ENCODE data around the gene RND1.
"Not testable (repeated sequence)": the region's sequence is repeated elsewhere in the genome, so short reads cannot be mapped to it uniquely, and the experiment has no call there.

Gene RND1

DNA sequence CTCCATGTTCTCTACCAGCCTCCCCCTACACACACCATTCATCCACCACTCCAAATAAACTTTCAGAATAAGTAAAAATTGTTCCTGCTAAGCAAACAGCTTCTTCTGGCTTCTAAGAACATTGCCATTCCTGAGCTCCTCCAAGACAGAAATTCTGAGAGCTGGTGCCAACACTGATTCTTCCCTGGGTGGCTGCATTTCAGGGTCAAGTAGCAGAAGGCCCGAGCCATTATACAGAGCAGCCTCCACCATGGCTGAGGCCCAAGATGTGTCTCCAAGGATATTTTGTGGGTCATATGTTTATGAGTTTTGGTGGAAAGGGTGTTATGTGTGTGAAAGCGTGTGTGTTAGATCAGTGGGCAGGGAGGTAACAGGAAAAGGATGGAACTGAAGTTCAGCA lies 3.5 kb upstream of the RND1 start:
- H3K27ac ChIP-seq: no peak overlapping the region
- no peak for DNase-seq (ENCODE audit: low read depth, low spot score)

DNA sequence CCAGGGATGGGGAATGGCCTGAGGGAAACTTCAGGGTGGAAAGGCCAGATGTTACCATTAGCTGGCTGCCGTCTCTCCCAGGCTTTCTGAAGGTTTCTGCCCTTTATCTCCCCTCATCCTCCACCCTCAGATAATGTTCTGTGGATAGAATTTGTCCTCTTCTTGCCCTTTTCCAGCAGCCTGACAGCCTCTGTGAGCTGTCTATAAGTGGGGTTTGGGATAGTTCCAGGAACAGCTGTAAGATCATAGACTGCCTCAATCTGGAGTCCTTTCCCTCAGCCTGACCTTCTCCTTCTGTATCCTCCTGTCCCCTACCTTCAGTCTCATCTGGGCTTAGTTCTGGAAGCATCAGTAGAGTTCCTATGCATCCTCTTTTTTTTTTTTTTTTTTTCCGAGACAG lies 2.8 kb upstream of the RND1 start:
- H3K27ac ChIP-seq: no peak overlapping the region
- no peak for DNase-seq (ENCODE audit: low read depth, low spot score)

DNA sequence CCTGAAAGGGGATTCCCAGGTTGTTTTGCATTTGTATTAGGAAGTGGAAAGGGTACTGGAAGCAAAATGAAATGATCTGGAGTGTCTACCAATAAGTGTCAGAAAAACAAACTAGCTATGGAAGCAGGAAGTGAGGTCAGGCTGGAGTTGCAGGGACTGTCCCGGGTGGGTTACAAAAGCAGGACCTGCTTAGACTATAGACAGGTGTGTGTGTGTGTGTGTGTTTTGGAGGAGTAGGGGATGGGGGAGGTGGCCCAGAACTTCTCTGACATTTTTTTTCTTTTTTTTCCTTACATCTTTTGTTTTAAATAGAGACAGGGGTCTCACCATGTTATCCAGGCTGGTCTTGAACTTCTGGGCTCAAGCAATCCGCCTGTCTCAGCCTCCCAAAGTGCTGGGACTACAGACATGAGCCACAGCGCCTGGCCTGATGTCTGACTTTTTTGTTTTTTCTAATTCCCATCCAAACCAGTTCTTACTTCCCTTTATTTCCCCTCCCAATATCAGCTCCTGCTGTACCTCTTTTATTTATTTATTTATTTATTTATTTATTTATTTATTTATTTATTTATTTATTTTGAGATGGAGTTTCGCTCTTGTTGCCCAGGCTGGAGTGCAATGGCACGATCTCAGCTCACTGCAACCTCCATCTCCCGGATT lies 512 bp upstream of the RND1 start:
- DNase-seq (ENCODE audit: low read depth, low spot score): no peak
- peak overlapping the region; percentile 78 for H3K27ac ChIP-seq

DNA sequence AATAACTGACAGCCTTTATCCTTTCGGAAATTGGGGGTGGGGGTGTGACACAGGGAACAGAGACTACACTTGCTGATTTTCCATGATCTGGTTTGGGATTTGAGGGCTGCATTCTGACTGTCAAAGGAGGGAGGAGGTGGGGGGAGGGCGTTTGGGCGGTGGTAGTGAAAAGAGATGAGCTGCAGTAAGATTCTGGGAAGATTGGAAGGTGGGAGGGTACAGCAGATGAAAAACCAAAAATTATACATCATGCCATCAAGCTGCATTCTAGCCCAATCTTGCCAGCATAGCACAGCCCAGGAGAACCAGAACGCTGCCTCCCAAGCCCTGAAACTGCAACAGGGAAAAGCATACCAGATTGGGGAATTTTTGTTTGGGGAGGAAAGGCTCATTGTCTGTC lies 2.4 kb downstream of the RND1 start:
- DNase-seq (ENCODE audit: low read depth, low spot score): no peak

DNA sequence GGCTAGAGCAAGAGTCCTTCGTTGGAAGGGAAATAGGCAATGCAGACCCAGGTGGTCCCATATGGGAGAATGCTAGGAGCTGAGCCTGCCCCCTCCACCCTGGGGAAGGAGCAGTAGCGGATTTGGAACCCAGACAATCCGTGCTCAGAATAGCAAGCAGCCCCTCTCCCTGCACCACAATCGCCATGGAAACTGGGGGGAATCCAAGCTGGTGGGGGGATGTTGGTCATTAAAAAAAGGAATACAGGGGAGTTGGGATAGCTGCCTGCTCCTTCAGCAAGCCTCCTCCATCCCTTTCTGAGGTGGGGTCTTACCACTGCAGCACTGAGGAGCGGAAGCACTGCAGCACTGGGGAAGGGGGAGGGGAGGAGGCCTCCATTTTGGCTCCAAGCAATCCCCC lies 2.9 kb downstream of the RND1 start:
- no peak overlapping the region for H3K27ac ChIP-seq
- DNase-seq (ENCODE audit: low read depth, low spot score): no peak

More for the DNA sequence above, 2.4 kb downstream of the RND1 start:
- H3K27ac ChIP-seq: no peak overlapping the region

DNA sequence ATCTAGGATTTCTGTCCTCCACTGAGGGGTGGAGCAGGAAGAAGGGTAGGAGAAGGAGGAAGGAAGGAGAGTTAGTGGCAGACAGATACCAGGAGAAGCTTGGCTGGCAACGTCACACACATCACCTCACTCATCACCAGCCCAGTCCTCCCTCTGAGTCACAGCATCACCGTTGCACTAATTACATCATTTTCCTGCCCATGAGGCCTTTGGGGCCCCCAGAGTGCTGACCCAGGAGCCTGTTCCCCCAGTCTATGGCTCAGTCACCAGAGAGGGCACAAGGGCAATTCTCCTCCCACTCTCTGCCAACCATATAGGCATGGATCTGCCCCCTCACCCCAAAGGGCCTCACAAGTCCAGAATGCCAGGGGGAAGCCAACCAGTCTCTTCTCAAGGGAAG lies 4.6 kb downstream of the RND1 start:
- no peak for DNase-seq (ENCODE audit: low read depth, low spot score)
- peak overlapping the region; percentile 71 for H3K27ac ChIP-seq

DNA sequence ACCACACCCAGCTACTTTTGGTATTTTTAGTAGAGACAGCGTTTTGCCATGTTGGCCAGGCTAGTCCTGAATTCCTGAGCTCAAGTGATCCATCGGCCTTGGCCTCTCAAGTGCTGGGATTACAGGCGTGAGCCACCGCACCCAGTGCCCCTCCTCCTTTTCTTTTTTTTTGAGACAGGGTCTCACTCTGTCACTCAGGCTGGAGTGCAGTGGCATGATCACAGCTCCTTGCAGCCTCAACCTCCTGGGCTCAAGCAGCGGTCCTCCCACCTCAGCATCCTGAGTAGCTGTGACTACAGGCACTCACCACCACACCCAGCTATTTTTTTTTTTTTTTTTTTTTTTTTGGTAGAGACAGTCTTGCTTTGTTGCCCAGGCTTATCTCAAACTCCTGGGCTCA lies 5.4 kb downstream of the RND1 start:
- not testable (repeated sequence) for DNase-seq (ENCODE audit: low read depth, low spot score)
- peak overlapping the region; percentile 71 for H3K27ac ChIP-seq

DNA sequence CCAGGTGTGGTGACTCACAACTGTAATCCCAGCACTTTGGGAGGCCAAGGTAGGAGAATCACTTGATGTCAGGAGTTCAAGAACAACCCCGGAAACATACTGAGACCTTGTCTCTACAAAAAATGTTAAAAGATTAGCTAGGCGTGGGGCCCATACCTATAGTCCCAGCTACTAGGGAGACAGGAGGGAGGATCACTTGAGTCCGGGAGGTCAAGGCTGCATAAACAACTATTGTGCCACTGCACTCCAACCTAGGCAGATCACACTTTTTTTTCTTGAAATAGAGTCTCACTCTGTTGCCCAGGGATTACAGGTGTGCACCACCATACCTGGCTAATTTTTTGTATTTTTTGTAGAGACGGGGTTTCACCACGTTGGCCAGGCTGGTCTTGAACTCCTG lies 6.1 kb downstream of the RND1 start:
- DNase-seq (ENCODE audit: low read depth, low spot score): no peak
- H3K27ac ChIP-seq: no peak overlapping the region

DNA sequence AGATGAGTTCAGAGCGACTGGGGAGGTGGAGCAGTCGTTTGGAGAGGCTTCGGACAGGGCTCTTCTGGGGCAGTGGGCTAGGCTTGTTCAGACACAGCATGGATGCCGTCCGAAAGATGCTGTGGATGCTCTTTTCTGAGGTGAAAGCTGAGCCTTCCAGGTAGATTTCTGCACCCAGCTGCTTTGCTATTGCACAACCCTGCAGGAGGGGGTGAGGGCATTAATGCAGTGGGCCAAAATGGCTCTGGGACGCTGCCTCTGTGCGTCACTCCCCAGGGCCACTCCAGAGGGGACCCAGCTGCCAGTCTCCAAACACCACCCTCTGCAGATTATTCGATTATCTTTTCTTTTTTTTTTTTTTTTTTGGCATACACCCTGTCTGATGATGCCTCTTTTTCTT lies 7.6 kb downstream of the RND1 start:
- H3K27ac ChIP-seq: no peak overlapping the region
- DNase-seq (ENCODE audit: low read depth, low spot score): no peak

DNA sequence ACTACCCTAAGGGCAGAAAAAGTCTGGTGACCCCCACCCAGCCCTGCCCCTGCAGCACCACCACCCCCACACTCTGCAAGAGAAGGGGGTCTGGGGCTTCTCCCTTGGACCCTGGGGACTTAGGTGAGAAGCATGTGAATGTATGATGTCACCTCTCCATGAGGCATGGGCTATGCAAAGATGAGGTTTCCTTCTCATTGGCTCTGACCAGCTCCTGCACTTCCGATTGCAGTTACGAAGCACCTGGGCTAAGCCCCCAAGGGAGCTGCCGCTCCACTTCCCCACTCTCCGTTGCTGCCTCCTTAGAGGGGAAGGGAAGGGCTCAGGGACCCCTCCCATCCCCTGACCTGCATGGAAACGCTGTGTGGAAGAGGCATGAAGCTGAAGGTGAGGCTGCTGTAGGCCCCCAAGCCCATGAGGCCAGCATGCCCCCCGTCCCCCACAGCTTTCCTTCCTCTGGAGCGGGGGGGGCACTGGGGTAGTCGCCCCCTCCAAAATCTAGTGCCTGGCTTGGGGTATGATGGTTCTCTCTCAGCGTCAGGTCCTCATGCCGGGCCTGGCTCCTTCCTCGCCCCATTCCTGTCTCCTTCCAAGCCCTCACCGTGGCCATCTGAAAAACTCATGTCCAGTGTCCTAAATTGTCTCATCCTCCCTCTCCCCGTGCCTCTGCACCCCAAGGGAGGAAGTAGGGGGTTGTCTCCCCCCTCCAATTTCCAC lies 8.2 kb downstream of the RND1 start:
- DNase-seq (ENCODE audit: low read depth, low spot score): no peak

DNA sequence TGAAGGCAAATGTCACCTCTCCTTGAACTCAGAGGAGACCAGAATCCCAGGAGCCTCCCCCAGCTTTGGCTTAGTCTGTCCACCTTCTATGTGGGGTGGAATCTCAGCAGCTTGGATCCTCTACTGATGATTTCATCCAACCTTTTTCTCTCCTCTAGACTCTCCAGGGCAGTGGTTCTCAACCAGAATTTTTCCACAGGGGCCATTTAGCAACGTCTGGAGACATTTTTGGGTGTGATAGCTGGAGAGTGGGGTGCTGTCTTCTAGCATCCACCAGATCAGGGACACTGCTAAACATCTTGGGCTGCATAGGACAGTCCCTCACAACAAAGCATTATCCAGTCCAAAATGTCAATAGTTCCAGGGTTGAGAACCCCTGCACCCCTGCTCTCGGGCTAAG lies 9.3 kb downstream of the RND1 start:
- H3K27ac ChIP-seq: no peak overlapping the region
- no peak for DNase-seq (ENCODE audit: low read depth, low spot score)

More for the DNA sequence above, 8.2 kb downstream of the RND1 start:
- no peak overlapping the region for H3K27ac ChIP-seq

DNA sequence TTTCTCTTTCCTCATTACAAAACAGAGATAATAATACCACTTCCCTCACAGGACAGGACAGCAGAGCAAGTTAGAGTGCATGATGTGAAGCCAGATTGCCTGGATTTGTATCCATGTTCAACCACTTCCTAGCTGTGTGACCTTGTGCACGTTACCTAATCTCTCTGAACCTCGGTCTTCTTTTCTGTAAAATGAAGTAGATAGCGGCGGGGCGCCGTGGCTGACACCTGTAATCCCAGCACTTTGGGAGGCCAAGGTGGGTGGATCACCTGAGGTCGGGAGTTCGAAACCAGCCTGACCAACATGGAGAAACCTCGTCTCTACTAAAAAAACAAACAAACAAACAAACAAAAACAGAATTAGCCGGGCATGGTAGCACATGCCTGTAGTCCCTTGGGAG lies 10.7 kb downstream of the RND1 start:
- H3K27ac ChIP-seq; DNase-seq (ENCODE audit: low read depth, low spot score): not testable (repeated sequence)

DNA sequence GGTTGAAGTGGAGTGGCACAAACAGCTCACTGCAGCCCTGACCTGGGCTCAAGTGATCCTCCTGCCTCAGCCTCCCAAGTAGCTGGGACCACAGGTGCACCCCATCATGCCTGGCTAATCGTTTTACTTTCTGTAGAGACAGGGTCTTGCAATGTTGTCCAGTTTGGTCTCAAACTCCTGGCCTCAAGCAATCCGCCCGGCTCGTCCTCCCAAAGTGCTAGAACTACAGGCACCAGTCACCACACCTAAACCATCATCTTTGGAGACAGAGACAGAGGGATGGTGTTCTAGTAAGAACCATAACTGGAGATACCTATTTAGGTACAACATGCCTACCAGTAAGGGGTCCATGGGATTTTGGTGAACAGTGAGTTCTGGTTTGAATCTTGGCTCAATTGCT lies 11.2 kb downstream of the RND1 start:
- DNase-seq (ENCODE audit: low read depth, low spot score): no peak
- no peak overlapping the region for H3K27ac ChIP-seq

DNA sequence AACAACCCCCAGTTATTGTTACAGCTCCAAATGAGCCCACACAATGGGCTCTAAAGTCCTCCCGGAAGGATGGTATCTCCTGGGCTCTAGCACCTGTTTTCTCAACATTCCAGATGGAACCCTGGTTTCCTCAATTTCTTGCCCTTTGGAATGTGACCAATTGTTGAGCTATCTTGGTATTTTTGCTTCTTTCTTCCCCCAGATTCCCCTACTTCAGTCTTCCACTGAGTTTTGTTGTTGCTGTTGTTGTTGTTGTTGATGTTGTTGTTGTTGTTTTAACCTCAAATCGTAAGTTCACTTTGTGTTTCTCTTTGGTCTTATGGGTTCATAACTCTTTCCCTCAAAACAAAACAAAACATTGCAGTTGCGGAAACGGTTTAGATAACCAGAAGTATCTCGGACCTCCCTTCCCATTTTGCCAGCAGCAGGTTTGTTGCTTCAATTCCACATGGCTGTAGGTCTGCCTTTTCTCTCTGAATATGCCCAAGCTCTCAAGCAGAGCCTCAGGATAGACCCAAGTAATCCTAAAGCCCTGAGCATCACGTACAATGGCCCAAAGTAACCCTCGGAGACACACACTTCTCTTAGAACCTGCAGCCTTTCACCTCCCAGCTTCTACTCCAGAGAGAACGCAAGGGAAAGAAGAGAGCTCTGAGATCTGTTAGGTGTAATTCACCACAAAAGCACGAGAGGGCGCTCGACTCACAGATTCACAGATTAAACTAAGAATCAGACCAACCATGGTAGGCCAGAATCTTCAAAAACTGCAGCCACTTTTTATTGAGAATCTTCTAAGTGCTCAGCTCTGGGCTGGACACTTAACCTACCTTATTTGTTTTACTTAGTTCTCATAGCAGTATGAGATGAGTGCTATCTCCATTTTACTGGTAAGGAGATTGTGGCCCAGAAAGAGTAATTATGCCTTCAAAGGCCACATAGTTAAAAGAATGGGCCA lies 12.7 kb downstream of the RND1 start:
- DNase-seq (ENCODE audit: low read depth, low spot score): no peak
- peak overlapping the region; percentile 56 for H3K27ac ChIP-seq

DNA sequence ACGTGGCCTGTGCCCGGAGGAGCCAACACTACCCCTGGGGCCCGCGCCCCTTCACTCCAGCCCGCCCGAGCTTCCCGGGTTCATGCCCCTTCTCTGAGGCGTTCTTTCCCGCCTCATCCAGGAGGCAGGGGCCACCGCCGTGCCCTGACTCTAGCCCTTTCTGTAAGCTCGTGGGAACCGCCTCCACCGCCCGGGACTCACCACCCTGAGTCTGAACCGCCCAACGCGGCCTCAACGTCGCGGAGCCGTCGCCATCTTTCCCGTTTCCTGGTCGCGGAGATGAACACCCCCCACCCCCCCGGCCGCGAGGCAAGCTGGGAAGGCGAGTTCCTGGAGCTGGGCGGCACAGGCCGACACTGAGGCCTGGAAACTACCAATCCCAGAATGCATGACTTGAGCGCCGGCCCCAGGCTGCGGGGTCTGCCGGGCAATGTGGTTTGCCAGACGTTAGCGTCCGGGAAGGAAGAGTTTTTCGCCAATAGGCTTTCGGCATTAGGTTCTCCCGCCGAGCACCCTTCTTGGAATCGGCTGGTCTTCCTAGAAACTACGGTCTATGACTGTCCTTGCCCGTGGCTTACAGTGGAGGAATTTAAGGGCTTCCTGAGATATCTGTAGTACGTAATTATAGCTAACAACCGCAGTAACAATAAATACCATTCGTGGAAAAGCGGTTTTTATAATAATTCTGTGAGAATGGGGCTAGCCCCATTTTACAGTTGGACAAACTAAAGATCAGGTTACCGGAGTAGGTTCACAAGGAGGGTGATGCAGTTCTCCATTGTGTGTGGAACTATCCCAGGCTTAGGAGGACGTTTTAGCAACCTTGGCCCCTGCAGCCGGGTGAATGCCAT lies 13.6 kb downstream of the RND1 start, which contains the start of gene DDX23:
Gene DDX23 (minus strand): TSS at position 281 of the 851 bp plus-strand sequence. CDS start 6,381 bp downstream, outside the sequence.
- peak; percentile 81 for DNase-seq (ENCODE audit: low read depth, low spot score)
- peak within 1 kb of the TSS; percentile 56 for H3K27ac ChIP-seq

DNA sequence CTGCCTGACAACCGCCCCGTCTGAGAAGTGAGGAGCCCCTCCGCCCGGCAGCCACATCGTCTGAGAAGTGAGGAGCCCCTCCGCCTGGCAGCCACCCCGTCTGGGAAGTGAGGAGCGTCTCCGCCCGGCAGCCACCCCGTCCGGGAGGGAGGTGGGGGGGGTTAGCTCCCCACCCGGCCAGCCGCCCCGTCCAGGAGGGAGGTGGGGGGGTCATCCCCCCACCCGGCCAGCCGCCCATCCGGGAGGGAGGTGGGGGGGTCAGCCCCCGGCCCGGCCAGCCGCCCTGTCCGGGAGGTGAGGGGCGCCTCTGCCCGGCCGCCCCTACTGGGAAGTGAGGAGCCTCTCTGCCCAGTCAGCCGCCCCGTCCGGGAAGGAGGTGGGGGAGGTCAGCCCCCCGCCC lies 23.6 kb downstream of the RND1 start:
- not testable (repeated sequence) for DNase-seq (ENCODE audit: low read depth, low spot score); H3K27ac ChIP-seq

DNA sequence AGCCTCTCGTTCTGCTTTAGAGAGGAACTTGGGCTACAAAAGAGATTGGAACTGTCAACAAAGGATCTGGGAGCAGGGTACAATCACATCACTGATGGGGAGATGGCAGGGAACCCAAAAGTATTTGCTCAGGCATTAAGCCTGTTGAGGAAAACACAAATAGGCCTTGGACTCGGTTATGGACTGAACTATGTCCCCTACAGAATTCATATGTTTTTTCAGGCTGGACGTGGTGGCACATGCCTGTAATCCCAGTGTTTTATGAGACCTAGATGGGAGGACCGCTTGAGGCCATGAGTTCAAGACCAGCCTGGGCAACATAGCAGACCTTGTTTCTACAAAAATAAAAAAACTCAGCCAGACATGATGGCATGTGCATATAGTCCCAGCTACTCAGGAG lies 27.6 kb downstream of the RND1 start:
- no peak for DNase-seq (ENCODE audit: low read depth, low spot score)
- H3K27ac ChIP-seq: no peak overlapping the region

DNA sequence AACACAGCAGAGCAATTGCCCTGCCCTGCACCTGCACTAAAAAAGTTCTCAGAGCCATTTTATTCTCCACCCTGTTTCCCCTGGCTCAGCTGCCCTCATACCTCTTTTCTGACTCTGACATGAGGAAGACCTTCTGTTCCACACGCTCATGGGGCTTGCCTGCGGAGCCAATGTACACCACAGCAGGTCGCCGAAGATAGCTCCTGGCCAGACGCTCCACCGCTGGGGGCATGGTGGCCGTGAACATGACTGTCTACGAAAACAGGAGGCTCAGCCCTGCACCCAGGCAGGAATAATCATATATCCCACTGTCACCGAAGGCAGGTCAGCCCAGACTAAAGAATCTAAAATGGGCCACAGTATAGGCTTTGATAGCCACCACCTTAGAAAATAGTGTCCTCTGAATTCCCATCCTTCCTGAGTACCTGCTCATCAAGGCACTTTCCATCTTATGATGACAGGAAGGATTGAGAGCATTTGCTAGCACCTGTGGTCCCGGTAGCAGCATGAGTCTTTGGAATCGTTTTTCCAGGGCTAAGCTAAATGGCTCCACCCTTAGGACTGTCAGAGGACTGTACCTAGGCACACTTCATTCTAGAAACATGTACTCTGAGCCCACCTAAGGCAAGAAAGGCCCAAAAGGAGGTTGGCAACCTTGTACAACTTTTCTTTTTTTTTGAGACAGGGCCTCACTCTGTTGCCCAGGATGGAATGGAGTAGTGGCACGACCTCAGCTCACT lies 33.2 kb downstream of the RND1 start:
- no peak overlapping the region for H3K27ac ChIP-seq
- no peak for DNase-seq (ENCODE audit: low read depth, low spot score)

DNA sequence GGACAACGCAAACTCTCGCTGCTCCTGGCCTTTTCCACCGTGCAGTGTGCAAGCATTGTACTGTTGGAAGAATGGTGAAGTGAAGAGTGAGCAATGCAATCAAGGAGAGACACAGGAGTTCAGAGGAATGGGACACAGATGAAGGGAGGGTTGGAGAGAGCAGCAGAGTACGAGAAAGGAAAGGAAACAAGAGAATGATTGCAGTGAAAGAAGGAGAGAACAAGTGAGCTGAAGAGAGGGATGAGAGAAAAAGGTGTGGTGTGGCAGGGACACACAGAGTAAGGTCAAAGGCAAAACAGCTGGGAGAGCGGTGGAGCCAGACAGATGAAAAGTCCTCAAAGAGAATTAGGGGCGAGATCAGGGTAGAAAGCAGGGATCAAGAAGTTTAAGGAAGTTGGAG lies 34.4 kb downstream of the RND1 start:
- DNase-seq (ENCODE audit: low read depth, low spot score): no peak
- H3K27ac ChIP-seq: no peak overlapping the region

Measured in epithelial cell of prostate (primary cell).